Brain microvascular endothelial cell (primary cell): ENCODE measurements around the gene ZNF654.
A peak's percentile ranks its signal among the peaks of the same experiment; 100 is the strongest.

Source experiments
- DNase-seq: peaks from one replicate; pipeline ENCODE4 v3.0.0-alpha.2; 2020
- H3K27ac ChIP-seq: fragments of 250-450 bp; sonication (Bioruptor Pico); 2 replicates; pipeline ENCODE4 v1.5.1; 2020; ENCODE audit warnings: mild to moderate bottlenecking, moderate library complexity
- H3K27me3 ChIP-seq: fragments of 250-450 bp; sonication (Bioruptor Pico); replicated peaks from 2 replicates; pipeline ENCODE4 v1.5.1; 2020; ENCODE audit warnings: mild to moderate bottlenecking
- H3K36me3 ChIP-seq: fragments of 250-450 bp; sonication (Bioruptor Pico); replicated peaks from 2 replicates; pipeline ENCODE4 v1.5.1; 2020; ENCODE audit warnings: mild to moderate bottlenecking
- H3K4me3 ChIP-seq: 2 replicates; pipeline ENCODE4 v1.5.1; 2011; ENCODE audit warnings: low read depth, mild to moderate bottlenecking, control low read depth, low read length, moderate library complexity
- in situ Hi-C: cut with HindIII; loops from 2 replicates; pipeline ENCODE4 v1.10.0; 2017; ENCODE audit warnings: low sequenced_read_pairs, low pct_ligation_motif_present
- TF ChIP-seq, protein P1 (sequence below): IDR thresholded peaks from 2 replicates; pipeline ENCODE4 v1.5.1; 2011; ENCODE audit warnings: low read depth, mild to moderate bottlenecking, moderate library complexity, low read length, control low read depth, inconsistent platforms; ENCODE audit errors: missing control alignments

The ZNF654 gene

GRCh38 chr3:88046766-88047165 lies 12.3 kb upstream of the ZNF654 start:
- no peak for DNase-seq
- H3K27ac ChIP-seq: no peak overlapping the region
- H3K36me3 ChIP-seq: no peaks in the 10 kb centered on the region
- no peak overlapping the region for H3K4me3 ChIP-seq
- in situ Hi-C loops: no loop called here
- H3K27me3 ChIP-seq: no peaks in the 10 kb centered on the region
- TF ChIP-seq, protein P1, sequence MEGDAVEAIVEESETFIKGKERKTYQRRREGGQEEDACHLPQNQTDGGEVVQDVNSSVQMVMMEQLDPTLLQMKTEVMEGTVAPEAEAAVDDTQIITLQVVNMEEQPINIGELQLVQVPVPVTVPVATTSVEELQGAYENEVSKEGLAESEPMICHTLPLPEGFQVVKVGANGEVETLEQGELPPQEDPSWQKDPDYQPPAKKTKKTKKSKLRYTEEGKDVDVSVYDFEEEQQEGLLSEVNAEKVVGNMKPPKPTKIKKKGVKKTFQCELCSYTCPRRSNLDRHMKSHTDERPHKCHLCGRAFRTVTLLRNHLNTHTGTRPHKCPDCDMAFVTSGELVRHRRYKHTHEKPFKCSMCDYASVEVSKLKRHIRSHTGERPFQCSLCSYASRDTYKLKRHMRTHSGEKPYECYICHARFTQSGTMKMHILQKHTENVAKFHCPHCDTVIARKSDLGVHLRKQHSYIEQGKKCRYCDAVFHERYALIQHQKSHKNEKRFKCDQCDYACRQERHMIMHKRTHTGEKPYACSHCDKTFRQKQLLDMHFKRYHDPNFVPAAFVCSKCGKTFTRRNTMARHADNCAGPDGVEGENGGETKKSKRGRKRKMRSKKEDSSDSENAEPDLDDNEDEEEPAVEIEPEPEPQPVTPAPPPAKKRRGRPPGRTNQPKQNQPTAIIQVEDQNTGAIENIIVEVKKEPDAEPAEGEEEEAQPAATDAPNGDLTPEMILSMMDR: no peak

DNA sequence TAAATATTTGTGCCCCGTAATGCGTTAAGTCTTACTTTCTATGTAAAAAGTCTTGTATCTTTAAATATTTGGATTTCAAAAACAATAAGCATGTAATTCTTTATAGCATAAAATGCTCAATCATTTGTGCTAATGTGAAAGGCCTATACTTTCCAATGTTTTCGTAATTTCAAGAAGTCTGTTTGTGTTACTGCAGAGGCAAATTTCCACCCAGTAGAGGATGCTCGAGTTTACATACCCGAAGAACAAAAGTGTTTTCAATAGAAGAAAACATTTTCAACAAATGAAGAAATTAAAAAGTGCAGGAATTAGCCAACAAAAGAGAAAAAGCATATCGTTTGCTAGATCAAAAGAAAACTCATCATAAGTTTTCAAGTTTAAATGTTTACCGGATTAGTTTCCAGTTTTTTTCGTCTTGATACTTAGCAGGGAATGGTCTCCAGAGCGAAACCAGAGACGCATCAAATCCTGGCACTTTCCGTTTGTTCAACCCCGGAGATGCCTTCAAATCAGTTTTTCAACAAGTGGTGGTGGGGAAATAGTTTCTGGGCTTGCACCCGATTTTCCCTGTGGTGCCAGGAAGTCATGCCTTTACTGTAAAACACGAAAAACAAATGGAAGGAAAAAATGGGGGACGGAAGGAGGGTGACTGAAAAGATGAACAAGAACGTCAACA lies 1.3 kb upstream of the ZNF654 start:
- H3K27me3 ChIP-seq: no peaks in the 10 kb centered on the region
- H3K36me3 ChIP-seq: peaks cover 8% of the 10 kb centered on the region
- in situ Hi-C loops: no loop called here
- H3K4me3 ChIP-seq: peak overlapping the region; percentile 74
- DNase-seq: peak; percentile 4
- TF ChIP-seq, protein P1: no peak
- peak overlapping the region; percentile 73 for H3K27ac ChIP-seq

- in situ Hi-C loops: no loop called here
- Histone ChIP-seq H3K27ac (peak overlapping the region; percentile 73), H3K4me3 (peak overlapping the region; percentile 74), H3K36me3 (peaks cover 8% of the 10 kb centered on the region), H3K27me3 (no peaks in the 10 kb centered on the region)
- TF ChIP-seq, protein P1: no peak
- DNase-seq: no peak
Measured at GRCh38 chr3:88058306-88058580, 812 bp upstream of the ZNF654 start.

DNA sequence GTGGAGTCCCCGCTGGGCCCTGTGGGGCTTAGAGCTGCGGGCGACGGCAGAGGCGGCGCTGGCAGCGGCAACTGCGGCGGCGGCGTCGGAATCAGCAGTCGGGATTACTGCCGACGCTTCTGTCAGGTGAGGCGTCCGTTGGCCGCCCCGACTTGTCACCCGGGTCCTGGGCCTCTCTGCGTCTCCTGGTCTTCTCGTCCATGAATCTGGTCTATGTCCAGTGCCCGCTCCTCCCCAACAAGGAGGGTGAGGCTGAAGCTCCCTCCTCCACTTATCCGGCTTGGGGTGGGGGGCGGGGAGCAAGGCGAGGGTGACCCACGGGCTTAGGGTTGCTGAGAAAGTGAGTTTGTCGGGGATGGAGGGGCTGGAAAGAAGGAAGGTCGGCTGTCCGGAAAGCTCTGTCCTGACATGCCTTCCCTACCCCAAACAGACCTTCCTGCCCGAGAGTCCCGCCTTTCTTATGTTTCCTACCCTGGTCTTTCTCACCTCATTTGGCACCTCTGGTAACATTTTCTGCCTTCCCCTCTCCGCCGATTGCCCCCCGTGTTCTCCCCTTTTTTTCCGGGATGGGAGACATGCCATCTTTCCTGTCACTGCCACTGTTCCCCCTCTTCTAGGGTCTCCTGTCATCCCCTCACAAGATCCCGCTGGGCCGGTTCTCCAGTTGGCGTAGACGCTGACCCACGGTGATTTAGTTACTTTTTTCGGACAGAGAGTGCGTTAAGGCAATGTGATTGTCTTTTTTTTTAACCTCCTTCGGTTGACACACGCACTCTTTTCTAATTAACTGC lies 520 bp downstream of the ZNF654 start:
- DNase-seq: no peak
- Histone ChIP-seq H3K36me3 (peaks cover 8% of the 10 kb centered on the region), H3K4me3 (peak overlapping the region; percentile 89), H3K27me3 (no peaks in the 10 kb centered on the region), H3K27ac (peak overlapping the region; percentile 60)
- in situ Hi-C loops: no loop called here
- TF ChIP-seq, protein P1: no peak

DNA sequence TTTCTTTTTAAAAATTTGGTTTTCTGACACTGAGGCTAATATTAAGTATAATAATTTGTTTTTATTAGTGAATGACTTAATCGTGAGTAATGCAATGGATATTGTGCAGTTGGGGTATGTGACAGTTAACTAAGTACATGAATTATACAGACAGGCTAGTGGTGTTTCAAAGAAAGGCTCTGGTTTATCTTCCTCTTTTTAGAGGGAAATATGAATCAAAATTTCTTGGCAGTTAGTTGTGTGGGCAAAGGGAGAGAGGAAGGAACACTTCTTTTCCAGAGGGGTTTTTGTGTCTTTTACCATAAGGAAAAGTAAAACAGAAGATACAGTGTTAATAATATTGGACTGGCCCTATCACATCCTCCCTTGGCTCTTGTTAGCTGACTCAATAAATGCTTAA lies 2.7 kb downstream of the ZNF654 start:
- Histone ChIP-seq H3K27ac (no peak overlapping the region), H3K27me3 (no peaks in the 10 kb centered on the region), H3K36me3 (no peaks in the 10 kb centered on the region), H3K4me3 (no peak overlapping the region)
- TF ChIP-seq, protein P1: no peak
- in situ Hi-C loops: no loop called here
- DNase-seq: no peak
